H1 (cell line): ENCODE data around the gene ENOX2.

ENCODE experiments used
- CREB1 ChIP-seq: IDR thresholded peaks from 2 replicates; pipeline ENCODE4 v1.6.1; 2012; ENCODE audit warnings: inconsistent platforms
- POLR2A ChIP-seq, 2 experiments: IDR thresholded peaks; 1 replicate in 1 of 2; 2 replicates in 1 of 2; pipeline ENCODE4 v1.6.1; 2011; ENCODE audit warnings: low read depth in 2 of 2, low read length in 2 of 2, mild to moderate bottlenecking in 2 of 2; ENCODE audit errors: control extremely low read depth in 1 of 2
- RFX5 ChIP-seq: IDR thresholded peaks from 2 replicates; pipeline ENCODE4 v1.6.1; 2011; ENCODE audit warnings: low read depth, low read length, improper control_type of control experiment, borderline replicate concordance
- TCF12 ChIP-seq: IDR thresholded peaks from 2 replicates; pipeline ENCODE4 v1.6.1; 2011; ENCODE audit warnings: low read depth, mild to moderate bottlenecking, low read length
- TF ChIP-seq, protein P1 (sequence below), 3 experiments: IDR thresholded peaks; 1 replicate in 2 of 3; 2 replicates in 1 of 3; pipeline versions ENCODE4 v1.5.1 to v1.6.1; 2011; ENCODE audit warnings: low read length in 3 of 3, mild to moderate bottlenecking in 3 of 3, inconsistent platforms in 2 of 3, low read depth in 1 of 3, moderate library complexity in 1 of 3; ENCODE audit not compliant: insufficient read depth in 1 of 3; ENCODE audit errors: control extremely low read depth in 1 of 3

DNA sequence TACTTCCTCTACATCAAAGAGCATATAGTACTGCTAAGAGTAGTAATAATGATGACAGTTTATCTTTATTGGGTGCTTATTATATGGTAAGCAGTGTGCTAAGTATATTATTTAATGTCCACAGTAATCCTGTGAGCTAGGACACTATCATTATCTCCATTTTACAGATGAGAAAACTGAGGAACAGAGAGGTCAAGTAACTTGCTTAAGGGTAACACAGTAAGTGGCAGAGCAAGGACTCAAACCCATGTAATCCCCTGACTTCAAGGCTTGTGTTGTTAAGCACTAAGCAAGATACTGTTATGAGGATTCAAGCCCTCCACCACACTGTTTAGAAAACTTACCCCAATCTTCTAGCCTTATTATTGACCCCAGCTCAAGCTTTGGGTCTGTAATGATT, 202.4 kb downstream of the ENOX2 start:
- TF ChIP-seq, protein P1, sequence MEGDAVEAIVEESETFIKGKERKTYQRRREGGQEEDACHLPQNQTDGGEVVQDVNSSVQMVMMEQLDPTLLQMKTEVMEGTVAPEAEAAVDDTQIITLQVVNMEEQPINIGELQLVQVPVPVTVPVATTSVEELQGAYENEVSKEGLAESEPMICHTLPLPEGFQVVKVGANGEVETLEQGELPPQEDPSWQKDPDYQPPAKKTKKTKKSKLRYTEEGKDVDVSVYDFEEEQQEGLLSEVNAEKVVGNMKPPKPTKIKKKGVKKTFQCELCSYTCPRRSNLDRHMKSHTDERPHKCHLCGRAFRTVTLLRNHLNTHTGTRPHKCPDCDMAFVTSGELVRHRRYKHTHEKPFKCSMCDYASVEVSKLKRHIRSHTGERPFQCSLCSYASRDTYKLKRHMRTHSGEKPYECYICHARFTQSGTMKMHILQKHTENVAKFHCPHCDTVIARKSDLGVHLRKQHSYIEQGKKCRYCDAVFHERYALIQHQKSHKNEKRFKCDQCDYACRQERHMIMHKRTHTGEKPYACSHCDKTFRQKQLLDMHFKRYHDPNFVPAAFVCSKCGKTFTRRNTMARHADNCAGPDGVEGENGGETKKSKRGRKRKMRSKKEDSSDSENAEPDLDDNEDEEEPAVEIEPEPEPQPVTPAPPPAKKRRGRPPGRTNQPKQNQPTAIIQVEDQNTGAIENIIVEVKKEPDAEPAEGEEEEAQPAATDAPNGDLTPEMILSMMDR (IDR thresholded peaks at IDR 0.05; ENCODE audit: control extremely low read depth in 1 of 3, insufficient read depth in 1 of 3, low read depth in 1 of 3, low read length in 3 of 3) = no peak
- TF ChIP-seq CREB1 = no peak
- TF ChIP-seq POLR2A (IDR thresholded peaks at IDR 0.05; ENCODE audit: control extremely low read depth in 1 of 2, low read depth in 2 of 2, low read length in 2 of 2) = no peak
- no peak for TF ChIP-seq RFX5
- TF ChIP-seq TCF12 = no peak
